ENCODE measurements around the gene SHMT2.

DNA sequence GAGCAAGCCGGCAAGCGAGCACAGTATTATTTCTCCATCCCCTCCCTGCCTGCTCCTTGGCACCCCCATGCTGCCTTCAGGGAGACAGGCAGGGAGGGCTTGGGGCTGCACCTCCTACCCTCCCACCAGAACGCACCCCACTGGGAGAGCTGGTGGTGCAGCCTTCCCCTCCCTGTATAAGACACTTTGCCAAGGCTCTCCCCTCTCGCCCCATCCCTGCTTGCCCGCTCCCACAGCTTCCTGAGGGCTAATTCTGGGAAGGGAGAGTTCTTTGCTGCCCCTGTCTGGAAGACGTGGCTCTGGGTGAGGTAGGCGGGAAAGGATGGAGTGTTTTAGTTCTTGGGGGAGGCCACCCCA is 16.8 kb upstream of the SHMT2 start:
- TF ChIP-seq CTCF (IDR thresholded peaks at IDR 0.05) (no peak), POLR2A (IDR thresholded peaks at IDR 0.05) (no peak)
